H1 (cell line): ENCODE results near the gene NIN. TPM values are rescaled to one million over a fixed set of nuclear protein-coding genes. Genes with fewer than 3 reads are reported as not detected.

Source experiments
- CTCF ChIA-PET: fragments of 300-600 bp; sonication (Branson Sonifier 250); formaldehyde crosslinking; loops from one replicate; lab custom pipeline; 2021; ENCODE audit not compliant: partially characterized antibody; lab: Charles Lee
- POLR2A ChIA-PET: fragments of 300-600 bp; sonication (Branson Sonifier 250); formaldehyde crosslinking; loops from one replicate; lab custom pipeline; 2021; ENCODE audit warnings: inconsistent platforms; ENCODE audit not compliant: partially characterized antibody; lab: Charles Lee
- DNase-seq, 2 experiments: peaks; one replicate each; pipeline versions ENCODE4 v3.0.0 to v3.0.0-alpha.2; 2010 to 2022; ENCODE audit warnings: low spot score in 2 of 2, low read depth in 1 of 2, mixed read lengths in 1 of 2
- FAIRE-seq: peaks from 2 replicates; lab custom pipeline; 2011; peaks lifted over from hg19 to GRCh38; lab: Jason Lieb, UNC
- H2AFZ ChIP-seq: 2 replicates; pipeline ENCODE4 v1.8.1; 2012; ENCODE audit warnings: low read length, inconsistent platforms
- H2AK5ac ChIP-seq: 2 replicates; pipeline ENCODE4 v1.6.1; 2013; ENCODE audit warnings: low read depth, low read length
- H2BK120ac ChIP-seq: replicated peaks from 2 replicates; pipeline ENCODE3; 2013; ENCODE audit warnings: low read depth, low read length, inconsistent platforms
- H2BK12ac ChIP-seq: 2 replicates; pipeline ENCODE4 v1.6.1; 2013; ENCODE audit warnings: low read depth, low read length
- H2BK15ac ChIP-seq: 2 replicates; pipeline ENCODE4 v1.6.1; 2013; ENCODE audit warnings: low read length
- H2BK20ac ChIP-seq: 2 replicates; pipeline ENCODE4 v1.6.1; 2013; ENCODE audit warnings: low read length
- H2BK5ac ChIP-seq: 2 replicates; pipeline ENCODE4 v1.6.1; 2013; ENCODE audit warnings: low read depth, low read length
- H3K14ac ChIP-seq: 2 replicates; pipeline ENCODE4 v1.6.1; 2013; ENCODE audit warnings: inconsistent platforms; ENCODE audit not compliant: insufficient read length
- H3K18ac ChIP-seq: 2 replicates; pipeline ENCODE4 v1.6.1; 2013; ENCODE audit warnings: low read length; ENCODE audit errors: extremely low read depth
- H3K23ac ChIP-seq: 2 replicates; pipeline ENCODE4 v1.6.1; 2013; ENCODE audit warnings: inconsistent platforms; ENCODE audit not compliant: insufficient read length
- H3K23me2 ChIP-seq: 2 replicates; pipeline ENCODE4 v1.6.1; 2013; ENCODE audit warnings: low read depth, low read length
- H3K27ac ChIP-seq: 2 replicates; pipeline ENCODE4 v1.6.1; 2011; ENCODE audit warnings: low read depth, low read length, inconsistent platforms
- H3K27me3 ChIP-seq, 4 experiments: replicated peaks in 1 of 4; 1 replicate in 1 of 4; 2 replicates in 3 of 4; pipeline versions ENCODE4 v1.6.1 to v1.8.1; 2011 to 2013; ENCODE audit warnings: low read length in 3 of 4, mild to moderate bottlenecking in 3 of 4, inconsistent platforms in 2 of 4, mixed read lengths in 2 of 4, moderate library complexity in 1 of 4; ENCODE audit not compliant: control insufficient read depth in 3 of 4, insufficient read depth in 3 of 4; ENCODE audit errors: extremely low read depth in 1 of 4
- H3K36me3 ChIP-seq, 4 experiments: 2 replicates each; pipeline versions ENCODE4 v1.6.1 to v1.8.1; 2011 to 2013; ENCODE audit warnings: mild to moderate bottlenecking in 4 of 4, low read length in 3 of 4, moderate library complexity in 2 of 4, control low read depth in 1 of 4, inconsistent platforms in 1 of 4; ENCODE audit not compliant: insufficient read depth in 4 of 4, control insufficient read depth in 2 of 4
- H3K4ac ChIP-seq: replicated peaks from 2 replicates; pipeline ENCODE3; 2013; ENCODE audit warnings: low read length, low read depth, mixed read lengths, inconsistent platforms; ENCODE audit not compliant: insufficient read length
- H3K4me1 ChIP-seq, 4 experiments: replicated peaks in 1 of 4; 1 replicate in 1 of 4; 2 replicates in 3 of 4; pipeline versions ENCODE4 v1.6.1 to v1.8.1; 2011 to 2013; ENCODE audit warnings: low read length in 3 of 4, inconsistent platforms in 2 of 4, mixed read lengths in 1 of 4; ENCODE audit not compliant: insufficient read depth in 4 of 4, control insufficient read depth in 3 of 4
- H3K4me2 ChIP-seq, 2 experiments: 2 replicates each; pipeline versions ENCODE4 v1.6.1 to v1.8.1; 2011 to 2013; ENCODE audit warnings: low read depth in 2 of 2, low read length in 2 of 2, control low read depth in 1 of 2, inconsistent platforms in 1 of 2, mild to moderate bottlenecking in 1 of 2; ENCODE audit not compliant: insufficient read depth in 1 of 2
- H3K4me3 ChIP-seq, 4 experiments: fragments of 200-600, 300-600 bp in 1 of 4; sonication (generic), shearing (Covaris generic), sonication (Bioruptor Twin) in 1 of 4; 2 replicates each; pipeline versions ENCODE4 v1.5.1 to v1.8.1; 2011 to 2016; ENCODE audit warnings: low read length in 4 of 4, low read depth in 3 of 4, control low read depth in 2 of 4, inconsistent platforms in 2 of 4, mild to moderate bottlenecking in 2 of 4, mixed read lengths in 1 of 4, moderate library complexity in 1 of 4; ENCODE audit not compliant: insufficient read depth in 2 of 4; ENCODE audit errors: extremely low read depth in 1 of 4
- H3K56ac ChIP-seq: replicated peaks from 2 replicates; pipeline ENCODE3; 2013; ENCODE audit warnings: low read depth, mild to moderate bottlenecking, mixed read lengths, low read length, inconsistent platforms; ENCODE audit not compliant: insufficient read length
- H3K79me1 ChIP-seq: 2 replicates; pipeline ENCODE4 v1.6.1; 2013; ENCODE audit warnings: low read depth, low read length, control low read depth
- H3K79me2 ChIP-seq, 2 experiments: 2 replicates each; pipeline versions ENCODE4 v1.6.1 to v1.8.1; 2012 to 2013; ENCODE audit warnings: low read length in 2 of 2, mild to moderate bottlenecking in 2 of 2, inconsistent platforms in 1 of 2; ENCODE audit not compliant: insufficient read depth in 2 of 2, control insufficient read depth in 1 of 2
- H3K9ac ChIP-seq, 4 experiments: replicated peaks in 1 of 4; 1 replicate in 1 of 4; 2 replicates in 3 of 4; pipeline versions ENCODE4 v1.6.1 to v1.8.1; 2011 to 2013; ENCODE audit warnings: low read depth in 3 of 4, low read length in 3 of 4, control low read depth in 2 of 4, mild to moderate bottlenecking in 2 of 4, moderate library complexity in 2 of 4, inconsistent platforms in 1 of 4; ENCODE audit errors: extremely low read depth in 1 of 4
- H3K9me3 ChIP-seq, 2 experiments: 2 replicates each; pipeline versions ENCODE4 v1.6.1 to v1.8.1; 2012 to 2013; ENCODE audit warnings: mild to moderate bottlenecking in 2 of 2, moderate library complexity in 2 of 2, control low read depth in 1 of 2, inconsistent platforms in 1 of 2, low read depth in 1 of 2, low read length in 1 of 2, mixed read lengths in 1 of 2; ENCODE audit not compliant: insufficient read depth in 2 of 2
- H4K20me1 ChIP-seq, 2 experiments: replicated peaks in 1 of 2; 2 replicates each; pipeline versions ENCODE3 to v1.8.1; 2011 to 2013; ENCODE audit warnings: inconsistent platforms in 2 of 2, low read length in 2 of 2, mild to moderate bottlenecking in 1 of 2; ENCODE audit not compliant: insufficient read depth in 2 of 2, control insufficient read depth in 1 of 2
- H4K5ac ChIP-seq: 2 replicates; pipeline ENCODE4 v1.6.1; 2013; ENCODE audit warnings: low read length, low read depth, mixed read lengths, inconsistent platforms; ENCODE audit not compliant: insufficient read length
- H4K8ac ChIP-seq: 2 replicates; pipeline ENCODE4 v1.8.0; 2013; ENCODE audit warnings: mild to moderate bottlenecking, moderate library complexity, low read length, inconsistent platforms; ENCODE audit not compliant: insufficient read depth; ENCODE audit errors: extremely low read depth
- H4K91ac ChIP-seq: replicated peaks from 2 replicates; pipeline ENCODE3; 2013; ENCODE audit warnings: low read length, mixed read lengths, inconsistent platforms; ENCODE audit not compliant: insufficient read length
- EZH2 ChIP-seq: fragments of 200-600 bp; sonication (generic); IDR thresholded peaks from 2 replicates; pipeline ENCODE4 v1.7.1; 2012; ENCODE audit warnings: low read depth, mild to moderate bottlenecking, moderate library complexity, low read length, inconsistent platforms; ENCODE audit not compliant: severe bottlenecking
- JUND ChIP-seq: IDR thresholded peaks from 2 replicates; pipeline ENCODE4 v1.6.1; 2011; ENCODE audit warnings: mild to moderate bottlenecking, improper control_type of control experiment, low read length
- KDM5A ChIP-seq: fragments of 200-600 bp; IDR thresholded peaks from 2 replicates; pipeline ENCODE4 v1.7.1; 2012; ENCODE audit warnings: mild to moderate bottlenecking, low read length, inconsistent platforms, mixed read lengths
- WGBS, 2 experiments: shearing (Covaris generic) in 1 of 2; methylation state at CpG; one replicate each; pipeline versions ENCODE4 v1.1.6 to v1.1.7; 2013 to 2015; ENCODE audit warnings: low lambda C conversion rate in 2 of 2, mixed read lengths in 2 of 2, inconsistent platforms in 1 of 2, low coverage in 1 of 2, missing lambda C conversion rate in 1 of 2; ENCODE audit not compliant: insufficient replicate concordance in 2 of 2, insufficient coverage in 1 of 2, insufficient read length in 1 of 2; ENCODE audit errors: extremely low coverage in 1 of 2, missing lambda C conversion rate in 1 of 2; 5-methylcytosine and 5-hydroxymethylcytosine counted together
- polyA plus RNA-seq, 7 experiments: library from polyadenylated mRNA; depleted of rRNA in 3 of 7; stranded (reverse) in 5 of 7; unstranded in 2 of 7; fragments of >200 nt in 5 of 7; fragments of 200-250 nt in 2 of 7; gene quantifications; 1 replicate in 5 of 7; 2 replicates in 1 of 7; 4 replicates in 1 of 7; pipeline versions ENCODE4 v1.2.1 to v1.2.3, GENCODE V29; 2011 to 2013; ENCODE audit warnings: missing spikeins in 2 of 7, mixed read lengths in 2 of 7
- total RNA-seq: library from RNA; stranded (reverse); fragmentation: NEBNext Ultra II Directional; extraction: Animal tissue kit (Norgen Biotek cat#: 25700); gene quantifications from 2 replicates; pipeline ENCODE4 v1.2.1, GENCODE V29; 2021

Gene NIN
- total and polyA plus RNA-seq, 2 of the 8 experiments (the other 6 are each of a cell fraction or from before 2014, with no cell fraction given), result 3.2 to 21.3 TPM

DNA sequence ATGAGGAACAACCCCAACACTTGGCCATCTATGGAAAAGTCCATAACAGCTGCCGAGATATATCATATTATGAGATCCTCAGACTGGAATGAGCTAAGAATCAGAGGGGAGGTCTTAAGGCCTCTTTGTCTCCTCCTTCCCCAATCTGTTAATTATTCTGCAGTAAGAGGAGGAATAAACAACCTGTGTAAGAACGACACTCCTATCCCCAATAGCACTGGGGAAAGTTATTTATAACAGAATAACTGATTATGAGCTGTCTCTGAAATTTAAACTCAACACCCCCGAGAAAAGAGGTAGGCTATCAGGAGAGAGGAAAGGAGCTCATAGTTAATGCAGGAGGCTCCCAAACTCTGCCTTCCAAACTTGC is 68.0 kb downstream of the NIN start:
- no peaks in the 10 kb centered on the region for H3K9me3 ChIP-seq
- H3K4me1 ChIP-seq, result no peaks in the 10 kb centered on the region
- no peak overlapping the region for H3K18ac ChIP-seq
- no peak overlapping the region for H3K27ac ChIP-seq
- CTCF ChIA-PET, result interaction anchor here (0.5 to 8.4 kb wide), 8 partner anchors 9 to 569 kb away, joined by 3 to 102 read pairs (median 3); no protein-coding TSS in a partner anchor
- no peak overlapping the region for H2BK5ac ChIP-seq
- no peak for TF ChIP-seq JUND
- no peak for TF ChIP-seq KDM5A
- no peak for TF ChIP-seq EZH2
- peaks cover 2 to 38% (median 25%) of the 10 kb centered on the region in 4 experiments; a peak in 7 of 8 replicates for H3K36me3 ChIP-seq
- no peak overlapping the region for H4K91ac ChIP-seq
- no peak overlapping the region for H3K4me2 ChIP-seq
- H3K79me2 ChIP-seq, result no peaks in the 10 kb centered on the region
- no peaks in the 10 kb centered on the region for H3K79me1 ChIP-seq
- no peak for FAIRE-seq
- no peak overlapping the region for H3K4me3 ChIP-seq
- no peak overlapping the region for H2BK20ac ChIP-seq
- H2BK120ac ChIP-seq, result no peak overlapping the region
- DNase-seq, result no peak
- no peak overlapping the region for H2BK15ac ChIP-seq
- H4K5ac ChIP-seq, result no peak overlapping the region
- no peak overlapping the region for H2BK12ac ChIP-seq
- no peak overlapping the region for H3K23ac ChIP-seq
- POLR2A ChIA-PET, result interaction anchor here (0.8 to 1.0 kb wide), 3 partner anchors 11 to 196 kb away, joined by 3 read pairs; no protein-coding TSS in a partner anchor
- no peaks in the 10 kb centered on the region for H3K27me3 ChIP-seq
- H4K8ac ChIP-seq, result no peak overlapping the region
- H3K23me2 ChIP-seq, result no peaks in the 10 kb centered on the region; the same call in 1 of the 2 replicates
- H3K4ac ChIP-seq, result no peak overlapping the region
- H3K9ac ChIP-seq, result no peak overlapping the region
- no peak overlapping the region for H3K14ac ChIP-seq
- no peak overlapping the region for H3K56ac ChIP-seq
- no peak overlapping the region for H2AK5ac ChIP-seq
- WGBS, 2 experiments, result 92% methylated on average over 3 of the region's 3 CpGs; no CpG with 5 or more reads in 1 of the 2 experiments
- no peaks in the 10 kb centered on the region for H4K20me1 ChIP-seq
- no peak overlapping the region for H2AFZ ChIP-seq
